ENCODE measurements around the gene CASR.

CASR gene

DNA sequence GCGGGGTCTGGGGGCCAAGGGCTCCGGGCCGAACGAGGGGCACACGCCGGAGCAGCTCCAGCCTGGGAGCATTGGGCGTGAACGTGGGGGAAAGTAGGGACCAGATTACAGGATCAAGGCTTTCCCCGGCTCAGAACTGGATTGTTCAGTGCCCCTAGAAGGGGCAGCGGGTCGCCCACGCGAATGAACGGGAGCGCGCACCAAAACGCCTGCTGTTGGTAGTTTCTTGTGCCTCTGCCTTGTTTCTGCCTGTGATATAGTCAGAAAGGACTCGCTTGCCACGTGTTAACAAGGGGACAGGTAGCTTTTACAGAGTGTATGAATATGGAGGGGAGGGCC, 1.1 kb downstream of the CASR start:
- Histone ChIP-seq H3F3A (ENCODE audit: insufficient read depth, low read length) (no peaks in the 10 kb centered on the region), H3K4me3 (ENCODE audit: low read depth, low read length, poor library complexity, severe bottlenecking) (no peak overlapping the region), H4K20me1 (ENCODE audit: insufficient read depth, low read length) (no peaks in the 10 kb centered on the region), H3K36me3 (ENCODE audit: insufficient read depth, low read length) (no peaks in the 10 kb centered on the region), H3K79me2 (ENCODE audit: insufficient read depth, low read length) (no peaks in the 10 kb centered on the region), H2AFZ (ENCODE audit: low read length) (no peak overlapping the region), H3K4me1 (ENCODE audit: insufficient read depth, low read length, severe bottlenecking) (no peaks in the 10 kb centered on the region), H3K27ac (ENCODE audit: low read depth, low read length, poor library complexity, severe bottlenecking) (no peak overlapping the region), H3K9me3 (ENCODE audit: low read length) (no peaks in the 10 kb centered on the region), H3K9ac (ENCODE audit: low read length) (no peak overlapping the region), H3K9me2 (ENCODE audit: low read depth, low read length) (no peaks in the 10 kb centered on the region), H3K4me2 (ENCODE audit: low read length) (no peak overlapping the region), H3K27me3 (ENCODE audit: insufficient read depth, low read length) (no peaks in the 10 kb centered on the region)
- TF ChIP-seq EZH2 (IDR thresholded peaks at IDR 0.05; ENCODE audit: borderline replicate concordance, low read length) (no peak), CTCF (IDR thresholded peaks at IDR 0.05; ENCODE audit: low read length) (no peak)

- Histone ChIP-seq H3K36me3 (ENCODE audit: insufficient read depth, low read length) (no peaks in the 10 kb centered on the region), H2AFZ (ENCODE audit: low read length) (no peak overlapping the region), H3K4me1 (ENCODE audit: insufficient read depth, low read length, severe bottlenecking) (no peaks in the 10 kb centered on the region), H3K4me3 (ENCODE audit: low read depth, low read length, poor library complexity, severe bottlenecking) (no peak overlapping the region), H3K9me2 (ENCODE audit: low read depth, low read length) (no peaks in the 10 kb centered on the region), H3K9me3 (ENCODE audit: low read length) (no peaks in the 10 kb centered on the region), H3K9ac (ENCODE audit: low read length) (no peak overlapping the region), H3K27me3 (ENCODE audit: insufficient read depth, low read length) (no peaks in the 10 kb centered on the region), H3K4me2 (ENCODE audit: low read length) (no peak overlapping the region), H3K79me2 (ENCODE audit: insufficient read depth, low read length) (no peaks in the 10 kb centered on the region), H3K27ac (ENCODE audit: low read depth, low read length, poor library complexity, severe bottlenecking) (no peak overlapping the region), H3F3A (ENCODE audit: insufficient read depth, low read length) (no peaks in the 10 kb centered on the region), H4K20me1 (ENCODE audit: insufficient read depth, low read length) (no peaks in the 10 kb centered on the region)
- no peak for TF ChIP-seq CTCF (IDR thresholded peaks at IDR 0.05; ENCODE audit: low read length)
- no peak for TF ChIP-seq EZH2 (IDR thresholded peaks at IDR 0.05; ENCODE audit: borderline replicate concordance, low read length)
Observed at GRCh38 chr3:122186372-122186771, 2.9 kb downstream of the CASR start.

- no peak overlapping the region for H3K4me3 ChIP-seq (ENCODE audit: low read depth, low read length, poor library complexity, severe bottlenecking)
- H3K27me3 ChIP-seq (ENCODE audit: insufficient read depth, low read length), result no peaks in the 10 kb centered on the region
Observed at GRCh38 chr3:122188737-122189136, 5.3 kb downstream of the CASR start.

More at GRCh38 chr3:122188737-122189136, 5.3 kb downstream of the CASR start:
- Histone ChIP-seq H3K4me1 (ENCODE audit: insufficient read depth, low read length, severe bottlenecking) (no peaks in the 10 kb centered on the region), H3K4me2 (ENCODE audit: low read length) (no peak overlapping the region), H4K20me1 (ENCODE audit: insufficient read depth, low read length) (no peaks in the 10 kb centered on the region), H3K9ac (ENCODE audit: low read length) (no peak overlapping the region), H3K36me3 (ENCODE audit: insufficient read depth, low read length) (no peaks in the 10 kb centered on the region), H3F3A (ENCODE audit: insufficient read depth, low read length) (no peaks in the 10 kb centered on the region), H3K9me3 (ENCODE audit: low read length) (no peaks in the 10 kb centered on the region), H2AFZ (ENCODE audit: low read length) (no peak overlapping the region), H3K27ac (ENCODE audit: low read depth, low read length, poor library complexity, severe bottlenecking) (no peak overlapping the region), H3K9me2 (ENCODE audit: low read depth, low read length) (no peaks in the 10 kb centered on the region), H3K79me2 (ENCODE audit: insufficient read depth, low read length) (no peaks in the 10 kb centered on the region)
- no peak for TF ChIP-seq EZH2 (IDR thresholded peaks at IDR 0.05; ENCODE audit: borderline replicate concordance, low read length)
- no peak for TF ChIP-seq CTCF (IDR thresholded peaks at IDR 0.05; ENCODE audit: low read length)

Measured in OCI-LY1 (cell line).